Neural cell (in vitro differentiated cells): ENCODE measurements around the gene PTH1R.

Experiments used
- CTCF ChIP-seq: fragments of 450-650 bp; IDR thresholded peaks from 2 replicates; pipeline ENCODE4 v1.5.1; 2014; ENCODE audit warnings: antibody characterized with exemption, mild to moderate bottlenecking, moderate library complexity; ENCODE audit not compliant: poor library complexity, severe bottlenecking
- EZH2 ChIP-seq: fragments of 200-600, 300-800 bp; shearing (Covaris generic), sonication (generic); IDR thresholded peaks from 2 replicates; pipeline ENCODE4 v1.6.1; 2014; ENCODE audit warnings: antibody characterized with exemption, low read length, borderline replicate concordance, mild to moderate bottlenecking; ENCODE audit not compliant: insufficient read depth, poor library complexity, severe bottlenecking
- REST ChIP-seq: IDR thresholded peaks from 2 replicates; pipeline ENCODE4 v1.6.1; 2012; ENCODE audit warnings: borderline replicate concordance

- no peak for TF ChIP-seq CTCF
- no peak for TF ChIP-seq REST
- no peak for TF ChIP-seq EZH2
These were observed 65.1 kb downstream of the PTH1R start for GRCh38 chr3:46942481-46943236.
